GM13977 (cell line): ENCODE results near the gene CHST12.

Source experiments
- DNase-seq: peaks from one replicate; pipeline ENCODE4 v3.0.0; 2012; ENCODE audit warnings: low spot score
- CTCF ChIP-seq: IDR thresholded peaks from 2 replicates; pipeline ENCODE4 v1.5.1; 2012; ENCODE audit warnings: mild to moderate bottlenecking, control low read depth; ENCODE audit not compliant: insufficient read depth; ENCODE audit errors: extremely low read depth, missing control alignments
- in situ Hi-C: fragments of 300-500 bp; cut with MboI; formaldehyde crosslinking; loops from one replicate; pipeline ENCODE4 v1.12.0; 2022; ENCODE audit warnings: low sequenced_read_pairs, low pct_unique_long_range_greater_than_20kb, mixed read lengths, inconsistent platforms; ENCODE audit not compliant: unreplicated experiment

The CHST12 gene

GRCh38 chr7:2425749-2426148 lies 22.3 kb downstream of the CHST12 start:
- in situ Hi-C loops = no loop called here
- no peak for TF ChIP-seq CTCF
- DNase-seq = no peak

- TF ChIP-seq CTCF = peak; percentile 52
- in situ Hi-C loops = no loop called here
- no peak for DNase-seq
Observed at GRCh38 chr7:2431260-2431867, 28.0 kb downstream of the CHST12 start.

GRCh38 chr7:2432910-2433712 lies 29.7 kb downstream of the CHST12 start:
- DNase-seq = no peak
- in situ Hi-C loops = no loop called here
- no peak for TF ChIP-seq CTCF

GRCh38 chr7:2433713-2434550 lies 30.5 kb downstream of the CHST12 start:
- DNase-seq = no peak
- TF ChIP-seq CTCF = no peak
- in situ Hi-C loops = no loop called here

- no peak for TF ChIP-seq CTCF
- in situ Hi-C loops = no loop called here
- no peak for DNase-seq
Observed at GRCh38 chr7:2435146-2435545, 31.7 kb downstream of the CHST12 start.

GRCh38 chr7:2436341-2437104 lies 33.1 kb downstream of the CHST12 start:
- TF ChIP-seq CTCF = no peak
- in situ Hi-C loops = no loop called here
- no peak for DNase-seq
